Skeletal muscle cell (primary cell): ENCODE measurements around the gene HSCB.
"Not testable (repeated sequence)": the region's sequence is repeated elsewhere in the genome, so short reads cannot be mapped to it uniquely, and the experiment has no call there.

Source experiments
- DNase-seq: peaks from one replicate; pipeline ENCODE4 v3.0.0-alpha.2; 2010; ENCODE audit warnings: low read depth
- H3K4me3 ChIP-seq: 2 replicates; pipeline ENCODE4 v1.5.1; 2011; ENCODE audit warnings: low read depth, mild to moderate bottlenecking, control low read depth, low read length, moderate library complexity

The HSCB gene

GRCh38 chr22:28741785-28742561 is at the start of gene HSCB, which contains the start of gene CHEK2:
TSS of gene HSCB (plus strand) at chr22:28742039. CDS start at chr22:28742096, 57 bp downstream.
TSS of gene CHEK2 (minus strand) at chr22:28741820. CDS start at chr22:28734721, 7,099 bp downstream.
- DNase-seq, result peak; percentile 96
- peak within 1 kb of the TSS; percentile 95 for H3K4me3 ChIP-seq

- H3K4me3 ChIP-seq, DNase-seq: not testable (repeated sequence)
These were observed 48.6 kb upstream of the HSCB start for GRCh38 chr22:28693041-28693760.

- no peak overlapping the region for H3K4me3 ChIP-seq
- DNase-seq, result no peak
These were observed 38.9 kb upstream of the HSCB start for GRCh38 chr22:28702891-28703290.

GRCh38 chr22:28703436-28703835 is 38.4 kb upstream of the HSCB start:
- H3K4me3 ChIP-seq, result no peak overlapping the region
- no peak for DNase-seq

GRCh38 chr22:28706845-28707244 is 35.0 kb upstream of the HSCB start:
- H3K4me3 ChIP-seq, result no peak overlapping the region
- DNase-seq, result no peak

GRCh38 chr22:28710107-28710506 is 31.7 kb upstream of the HSCB start:
- no peak for DNase-seq
- H3K4me3 ChIP-seq, result no peak overlapping the region

- DNase-seq, result peak; percentile 49
- H3K4me3 ChIP-seq, result no peak overlapping the region
These were observed 31.2 kb upstream of the HSCB start for GRCh38 chr22:28710576-28711191.

GRCh38 chr22:28711341-28711740 is 30.5 kb upstream of the HSCB start:
- no peak for DNase-seq
- no peak overlapping the region for H3K4me3 ChIP-seq

- H3K4me3 ChIP-seq, result peak overlapping the region; percentile 9
- peak; percentile 93 for DNase-seq
These were observed 29.7 kb upstream of the HSCB start for GRCh38 chr22:28711820-28712777.

GRCh38 chr22:28714043-28714628 is 27.7 kb upstream of the HSCB start:
- DNase-seq, result no peak

GRCh38 chr22:28715611-28716010 is 26.2 kb upstream of the HSCB start:
- DNase-seq, result no peak
- H3K4me3 ChIP-seq, result no peak overlapping the region

More at GRCh38 chr22:28714043-28714628, 27.7 kb upstream of the HSCB start:
- H3K4me3 ChIP-seq, result no peak overlapping the region

- peak; percentile 36 for DNase-seq
- H3K4me3 ChIP-seq, result no peak overlapping the region
These were observed 25.2 kb upstream of the HSCB start for GRCh38 chr22:28716686-28717085.

GRCh38 chr22:28718044-28718443 is 23.8 kb upstream of the HSCB start:
- H3K4me3 ChIP-seq, result no peak overlapping the region
- DNase-seq, result no peak

GRCh38 chr22:28728002-28728401 is 13.8 kb upstream of the HSCB start:
- no peak overlapping the region for H3K4me3 ChIP-seq
- DNase-seq, result no peak

GRCh38 chr22:28728621-28729313 is 13.1 kb upstream of the HSCB start:
- DNase-seq, result no peak
- H3K4me3 ChIP-seq, result no peak overlapping the region

GRCh38 chr22:28730179-28730578 is 11.7 kb upstream of the HSCB start:
- no peak for DNase-seq
- H3K4me3 ChIP-seq, result no peak overlapping the region

- no peak for DNase-seq
- H3K4me3 ChIP-seq, result no peak overlapping the region
These were observed 7.4 kb upstream of the HSCB start for GRCh38 chr22:28734393-28734792.
